Stimulated activated CD4-positive, alpha-beta T cell treated with anti-CD3 and anti-CD28 coated beads, Interleukin-4, amount 100 ng/mL, for 1 hour (primary cell): ENCODE results near the gene CCP110.
"Not testable (repeated sequence)": the region's sequence is repeated elsewhere in the genome, so short reads cannot be mapped to it uniquely, and the experiment has no call there.

Experiments
- DNase-seq: peaks from one replicate; pipeline ENCODE4 v3.0.0-alpha.2; 2020

Gene CCP110

GRCh38 chr16:19512297-19512696 lies 11.4 kb upstream of the CCP110 start:
- no peak for DNase-seq

- DNase-seq = no peak
Measured at GRCh38 chr16:19513377-19514053, 10.2 kb upstream of the CCP110 start.

GRCh38 chr16:19515757-19516156 lies 8.0 kb upstream of the CCP110 start:
- no peak for DNase-seq

GRCh38 chr16:19517424-19518089 lies 6.2 kb upstream of the CCP110 start:
- no peak for DNase-seq

GRCh38 chr16:19518388-19518787 lies 5.4 kb upstream of the CCP110 start:
- DNase-seq = no peak

- DNase-seq = no peak
Measured at GRCh38 chr16:19520861-19521331, 2.8 kb upstream of the CCP110 start.

- peak; percentile 97 for DNase-seq
Measured at GRCh38 chr16:19521471-19522396, 2.0 kb upstream of the CCP110 start, which contains the start of gene GDE1. GDE1 (minus strand) TSS chr16:19522098; CDS start chr16:19521964, 134 bp downstream.

GRCh38 chr16:19522397-19522732 lies 1.4 kb upstream of the CCP110 start:
- DNase-seq = no peak

- DNase-seq = no peak
Measured at GRCh38 chr16:19522760-19523159, 982 bp upstream of the CCP110 start.

- no peak for DNase-seq
Measured at GRCh38 chr16:19523184-19523558, 571 bp upstream of the CCP110 start.

- no peak for DNase-seq
Measured at GRCh38 chr16:19524356-19524615, 544 bp downstream of the CCP110 start.

- no peak for DNase-seq
Measured at GRCh38 chr16:19524616-19525384, 1.1 kb downstream of the CCP110 start.

GRCh38 chr16:19525385-19525723 lies 1.6 kb downstream of the CCP110 start:
- DNase-seq = no peak

- DNase-seq = no peak
Measured at GRCh38 chr16:19527161-19527560, 3.4 kb downstream of the CCP110 start.

GRCh38 chr16:19528666-19529065 lies 4.9 kb downstream of the CCP110 start:
- DNase-seq = no peak

- no peak for DNase-seq
Measured at GRCh38 chr16:19532601-19533000, 8.9 kb downstream of the CCP110 start.

- no peak for DNase-seq
Measured at GRCh38 chr16:19540241-19540970, 16.7 kb downstream of the CCP110 start.

GRCh38 chr16:19542138-19542821 lies 18.5 kb downstream of the CCP110 start:
- DNase-seq = no peak

GRCh38 chr16:19543278-19543996 lies 19.7 kb downstream of the CCP110 start:
- not testable (repeated sequence) for DNase-seq

GRCh38 chr16:19548144-19548543 lies 24.4 kb downstream of the CCP110 start:
- no peak for DNase-seq

GRCh38 chr16:19549673-19550072 lies 25.9 kb downstream of the CCP110 start:
- DNase-seq = no peak
